ENCODE measurements around the gene MPV17L2.
A peak's percentile ranks its signal among the peaks of the same experiment; 100 is the strongest.
"Not testable (repeated sequence)": the region's sequence is repeated elsewhere in the genome, so short reads cannot be mapped to it uniquely, and the experiment has no call there.

The MPV17L2 gene

DNA sequence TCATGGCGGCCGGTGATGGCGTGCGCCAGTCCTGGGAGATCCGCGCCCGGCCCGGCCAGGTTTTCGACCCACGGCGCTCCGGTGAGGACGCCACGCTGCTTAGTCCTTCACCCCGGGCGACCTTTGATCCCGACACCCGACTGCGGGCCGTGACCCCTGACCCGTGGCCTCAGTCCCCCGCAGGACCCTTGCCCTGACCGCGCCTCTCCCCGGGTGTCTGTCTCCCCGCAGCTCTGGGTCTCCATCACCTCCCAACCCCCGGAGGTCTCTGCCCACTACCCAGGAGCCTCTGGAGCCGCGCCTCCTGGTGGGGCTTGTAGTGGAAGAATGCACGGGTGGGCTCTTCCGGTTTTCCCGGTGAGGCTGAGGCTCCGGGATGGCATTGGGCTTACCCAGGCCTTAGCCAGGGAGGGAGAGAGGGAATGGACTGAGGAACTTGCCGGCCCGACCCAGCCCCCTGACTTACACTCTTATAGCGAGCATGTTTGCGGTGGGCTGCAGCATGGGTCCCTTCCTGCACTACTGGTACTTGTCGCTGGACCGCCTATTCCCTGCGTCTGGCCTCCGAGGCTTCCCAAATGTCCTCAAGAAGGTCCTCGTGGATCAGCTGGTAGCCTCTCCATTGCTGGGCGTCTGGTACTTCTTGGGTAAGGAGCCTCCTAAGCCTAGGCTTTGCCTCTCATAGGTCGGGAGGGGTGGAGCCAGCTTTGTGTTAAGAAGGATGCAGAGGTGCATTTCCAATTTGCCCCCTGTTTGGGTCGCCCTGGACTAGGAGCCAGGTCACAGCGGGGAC lies 566 bp downstream of the MPV17L2 start:
- DNase-seq: no peak

DNA sequence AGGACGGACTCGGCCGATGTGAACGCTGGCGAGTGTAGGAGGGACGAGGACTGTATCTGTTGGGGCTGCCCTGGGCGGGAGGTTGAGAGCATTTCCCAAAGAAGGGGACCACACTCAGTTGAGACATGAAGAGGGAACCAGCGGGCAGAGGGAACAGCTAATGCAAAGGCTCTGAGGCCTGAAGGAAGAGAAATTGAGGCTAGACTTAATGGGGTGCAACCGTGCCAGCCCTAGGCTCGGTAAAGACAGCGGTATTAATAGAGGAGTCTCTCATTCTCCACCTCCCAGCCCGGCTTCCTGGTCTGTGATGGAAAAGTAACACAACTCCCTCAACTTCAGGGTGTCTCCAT lies 1.1 kb downstream of the MPV17L2 start:
- no peak for DNase-seq

DNA sequence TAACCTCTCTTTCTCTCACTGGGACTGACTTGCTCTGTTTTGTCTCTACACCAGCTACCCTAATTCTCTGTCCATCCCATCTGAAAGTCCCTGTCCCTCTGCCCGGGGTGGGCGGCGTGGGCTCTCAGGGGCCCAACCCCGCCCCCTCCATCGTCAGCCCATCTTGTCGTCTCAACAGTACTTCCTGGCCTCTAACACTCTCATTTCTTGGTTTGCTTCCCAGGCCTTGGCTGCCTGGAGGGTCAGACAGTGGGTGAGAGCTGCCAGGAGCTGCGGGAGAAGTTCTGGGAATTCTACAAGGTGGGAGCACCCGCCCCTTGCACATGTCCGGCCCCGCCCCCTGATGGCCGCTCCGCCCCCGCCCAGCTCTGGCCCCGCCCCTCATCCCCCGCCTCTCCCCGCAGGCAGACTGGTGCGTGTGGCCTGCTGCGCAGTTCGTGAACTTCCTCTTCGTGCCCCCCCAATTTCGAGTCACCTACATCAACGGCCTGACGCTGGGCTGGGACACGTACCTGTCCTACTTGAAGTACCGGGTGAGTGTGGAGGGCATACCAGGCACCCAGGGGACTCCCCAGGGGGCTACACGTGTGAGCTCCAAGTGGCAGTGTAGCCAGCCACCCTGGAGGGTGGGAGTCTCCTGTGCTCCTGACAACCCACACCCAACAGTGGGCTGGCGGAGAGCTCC lies 1.7 kb downstream of the MPV17L2 start:
- peak in 1 of 2 donors; percentile 21 for DNase-seq

DNA sequence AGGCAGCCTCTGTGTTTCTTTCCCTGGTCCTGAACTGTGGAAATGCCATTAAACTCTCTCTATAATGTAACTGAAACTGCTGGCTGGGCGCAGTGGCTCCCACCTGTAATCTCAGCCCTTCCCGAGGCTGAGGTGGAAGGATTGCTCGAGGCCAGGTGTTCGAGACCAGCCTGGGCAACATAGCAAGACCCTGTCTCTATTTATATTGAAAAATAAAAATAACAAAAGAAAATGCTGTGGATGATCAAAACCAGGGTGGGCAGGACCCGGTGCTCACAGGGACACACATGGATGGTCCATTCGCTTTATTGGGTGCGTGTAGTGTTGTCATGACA lies 3.5 kb downstream of the MPV17L2 start:
- no peak for DNase-seq

DNA sequence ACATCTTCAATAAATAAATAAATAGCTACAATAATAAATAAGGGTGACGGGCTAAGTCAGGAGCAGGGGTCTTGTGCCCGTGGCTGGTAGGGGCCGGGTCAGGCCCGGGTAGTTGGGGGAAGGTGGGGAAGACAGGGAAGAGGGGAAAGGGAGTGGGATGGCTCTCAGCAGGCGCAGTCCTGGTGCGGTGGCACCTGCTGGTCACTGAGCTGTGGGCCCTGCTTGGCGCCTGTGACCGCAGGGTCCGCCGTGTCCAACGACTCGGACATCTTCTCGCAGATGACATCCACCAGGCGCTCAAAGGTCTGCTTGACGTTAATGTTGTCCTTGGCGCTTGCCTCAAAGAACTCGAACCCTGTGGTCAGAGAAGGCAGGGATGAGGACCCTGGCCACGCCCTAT lies 4.3 kb downstream of the MPV17L2 start:
- DNase-seq: no peak

DNA sequence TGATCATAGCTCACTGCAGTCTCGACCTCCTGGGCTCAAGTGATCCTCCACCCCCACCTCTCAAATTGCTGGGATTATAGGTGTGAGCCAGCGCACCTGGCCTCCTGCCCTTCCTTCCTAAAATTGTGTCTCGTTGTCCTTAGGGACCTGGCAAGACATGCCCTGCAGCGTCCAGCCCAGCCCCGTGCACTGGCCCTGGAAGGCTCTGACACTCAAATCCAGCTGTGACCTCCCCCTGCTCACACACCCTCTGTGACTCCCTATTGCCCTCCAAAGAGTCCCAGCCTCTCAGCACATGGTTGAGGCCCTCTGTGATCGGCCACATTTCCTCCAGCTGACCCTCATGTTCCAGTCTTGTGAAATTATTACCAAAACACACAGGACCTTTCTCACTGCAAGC lies 4.9 kb downstream of the MPV17L2 start:
- no peak for DNase-seq

DNA sequence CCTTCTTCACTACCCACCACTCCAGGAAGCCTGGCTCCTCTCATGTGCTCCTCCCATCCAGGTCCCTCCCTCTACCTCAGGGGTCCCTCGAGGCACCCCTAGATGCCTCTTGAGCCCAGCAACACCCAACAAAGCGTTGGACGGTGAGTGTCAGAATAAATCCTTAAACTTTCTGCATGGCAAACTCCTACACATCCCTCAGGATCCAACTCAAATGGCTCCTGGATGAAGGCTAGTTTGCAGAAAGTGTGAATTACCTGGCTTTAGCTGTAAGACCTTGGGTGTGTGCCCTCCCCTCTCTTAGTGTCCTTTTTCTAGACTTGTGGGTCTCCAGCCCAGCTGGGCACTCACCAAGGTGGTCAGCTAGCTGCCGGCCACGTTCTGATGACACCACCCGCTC lies 5.4 kb downstream of the MPV17L2 start:
- DNase-seq: no peak

DNA sequence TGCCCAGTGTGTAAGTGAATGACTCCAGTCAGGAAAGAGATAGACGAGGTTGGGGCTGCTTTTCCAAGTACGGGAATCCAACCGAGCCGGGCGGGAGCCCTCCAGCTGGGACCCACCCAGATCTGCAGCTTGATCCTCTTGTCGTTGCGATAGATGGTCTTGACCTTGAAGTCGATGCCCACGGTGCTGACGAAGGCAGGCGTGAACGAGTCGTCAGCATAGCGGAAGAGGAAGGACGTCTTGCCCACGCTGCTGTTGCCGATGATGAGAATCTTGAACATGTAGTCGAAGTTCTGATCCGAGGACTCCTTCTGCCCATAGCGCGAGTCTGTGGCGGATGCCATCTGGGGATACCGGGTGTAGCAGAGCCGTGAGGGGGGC lies 9.4 kb downstream of the MPV17L2 start:
- DNase-seq: no peak

DNA sequence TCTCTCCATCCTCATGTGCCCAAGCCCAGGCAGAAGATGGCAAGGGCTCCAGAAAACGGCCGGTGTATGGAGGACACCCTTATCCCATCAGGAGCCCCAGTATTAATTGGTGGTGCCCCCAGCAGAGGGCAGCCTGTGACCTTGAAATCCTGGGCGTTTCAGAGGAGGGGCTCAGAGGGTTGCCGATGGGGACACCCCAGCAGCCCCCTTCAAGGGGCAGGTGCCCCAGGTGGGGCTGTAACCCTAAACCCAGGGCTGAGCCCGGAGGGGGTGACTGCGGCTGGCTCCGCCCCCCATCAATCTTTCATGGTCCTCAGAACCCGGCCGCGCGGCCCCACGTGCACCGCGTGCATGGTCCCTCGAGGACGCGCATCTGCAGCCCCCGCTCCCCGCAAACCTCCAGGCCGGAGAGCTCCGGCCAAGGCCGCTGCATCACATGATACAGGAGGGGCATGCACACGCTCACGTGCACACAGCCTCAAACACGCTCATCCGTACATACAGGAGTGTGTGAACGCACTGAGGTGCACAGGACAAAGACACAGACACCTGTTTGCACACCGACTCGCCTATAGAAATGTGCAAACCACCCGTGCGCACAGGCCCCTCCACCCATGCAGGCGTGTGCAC lies 9.9 kb downstream of the MPV17L2 start:
- DNase-seq: no peak

DNA sequence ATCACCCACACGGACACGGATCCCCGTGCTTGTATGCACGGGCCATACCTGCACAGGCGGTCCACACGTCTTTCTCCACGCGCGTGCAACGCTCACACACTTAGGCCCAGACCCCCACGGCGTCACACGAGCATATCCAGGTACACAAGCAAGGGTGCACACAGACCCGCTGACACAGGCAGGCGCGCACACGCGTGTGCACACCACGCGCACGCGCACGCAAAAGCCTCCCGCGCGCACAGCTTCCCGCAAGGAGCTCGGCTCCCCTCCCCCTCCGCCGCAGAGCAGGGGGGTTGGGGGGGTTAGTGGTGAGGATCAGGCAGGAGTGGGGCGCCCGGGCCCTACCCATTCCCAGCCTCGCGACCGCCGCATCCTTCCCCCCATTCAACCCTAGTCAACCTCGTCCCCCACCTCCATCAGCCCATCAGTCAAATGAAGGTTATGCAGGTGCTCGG lies 10.4 kb downstream of the MPV17L2 start:
- DNase-seq: peak in 1 of 2 donors; percentile 39

DNA sequence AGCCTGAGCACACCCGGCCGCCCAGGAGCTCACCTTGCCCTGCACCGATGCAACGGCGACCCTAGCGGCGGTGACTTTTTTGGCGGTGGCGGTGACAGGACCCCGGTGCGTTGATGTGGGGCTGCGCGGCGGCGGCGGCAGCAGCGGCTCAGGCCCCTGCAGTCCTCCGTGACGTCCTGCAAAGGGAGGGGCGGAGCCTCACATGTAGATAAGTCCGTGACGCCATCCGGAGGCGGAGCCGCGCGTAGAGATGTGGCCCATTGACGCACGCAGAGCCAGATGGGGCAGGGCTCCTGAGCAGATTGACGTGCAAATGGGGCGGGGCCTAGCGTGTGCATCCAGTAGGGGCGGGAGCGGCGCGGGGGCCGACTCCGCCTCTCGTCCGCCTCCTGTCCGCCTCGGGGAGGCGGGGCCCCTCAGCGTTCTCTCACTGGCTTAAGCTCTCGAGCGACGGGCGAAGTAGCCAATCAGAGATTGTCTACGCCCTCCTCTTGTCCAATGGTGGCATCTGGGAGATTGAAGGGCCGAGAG lies 10.9 kb downstream of the MPV17L2 start, which contains the start of gene RAB3A:
Gene RAB3A (minus strand): TSS at position 180 of the 531 bp plus-strand sequence. CDS start 1,302 bp downstream, outside the sequence.
- peak; percentile 99 for DNase-seq

DNA sequence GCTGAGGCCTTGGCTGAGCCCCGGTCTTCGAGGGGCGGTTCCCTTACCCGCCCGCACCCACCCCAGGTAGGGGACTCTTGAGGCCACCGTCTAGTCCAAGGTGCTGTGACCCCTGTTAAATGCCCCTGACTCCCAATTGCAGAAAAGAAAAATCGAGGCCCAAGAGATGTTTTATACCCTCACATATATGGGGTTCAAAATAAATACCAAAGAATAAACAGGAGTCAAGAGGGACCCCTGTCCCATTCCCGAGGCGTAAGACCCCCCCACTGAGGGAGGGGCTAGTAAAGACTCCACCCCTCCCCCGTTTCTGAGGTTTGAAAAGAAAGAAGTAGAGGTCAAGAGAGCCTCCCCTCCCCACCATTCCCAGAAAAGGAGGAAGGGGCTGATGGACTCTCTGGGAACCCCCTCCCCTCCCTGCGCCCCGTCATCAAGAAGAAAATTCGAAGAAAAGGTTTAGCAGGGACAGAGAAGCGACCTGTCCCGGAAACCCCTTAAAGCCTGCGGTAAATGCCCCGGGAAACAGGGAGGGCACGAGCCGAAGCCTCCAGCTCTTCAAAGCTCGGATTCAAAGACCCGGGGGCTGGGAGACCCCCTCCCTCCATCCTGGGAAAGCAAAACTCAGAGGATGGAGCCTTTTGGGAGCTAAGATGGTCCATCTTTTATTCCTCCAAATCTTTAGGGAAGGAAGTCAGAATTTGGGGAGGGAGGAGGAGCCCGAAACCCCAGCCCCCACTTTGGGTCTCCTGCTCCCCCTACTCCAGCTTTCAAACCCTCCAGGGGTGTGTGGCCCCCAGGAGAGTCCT lies 11.6 kb downstream of the MPV17L2 start:
- DNase-seq: peak; percentile 36 to 53

DNA sequence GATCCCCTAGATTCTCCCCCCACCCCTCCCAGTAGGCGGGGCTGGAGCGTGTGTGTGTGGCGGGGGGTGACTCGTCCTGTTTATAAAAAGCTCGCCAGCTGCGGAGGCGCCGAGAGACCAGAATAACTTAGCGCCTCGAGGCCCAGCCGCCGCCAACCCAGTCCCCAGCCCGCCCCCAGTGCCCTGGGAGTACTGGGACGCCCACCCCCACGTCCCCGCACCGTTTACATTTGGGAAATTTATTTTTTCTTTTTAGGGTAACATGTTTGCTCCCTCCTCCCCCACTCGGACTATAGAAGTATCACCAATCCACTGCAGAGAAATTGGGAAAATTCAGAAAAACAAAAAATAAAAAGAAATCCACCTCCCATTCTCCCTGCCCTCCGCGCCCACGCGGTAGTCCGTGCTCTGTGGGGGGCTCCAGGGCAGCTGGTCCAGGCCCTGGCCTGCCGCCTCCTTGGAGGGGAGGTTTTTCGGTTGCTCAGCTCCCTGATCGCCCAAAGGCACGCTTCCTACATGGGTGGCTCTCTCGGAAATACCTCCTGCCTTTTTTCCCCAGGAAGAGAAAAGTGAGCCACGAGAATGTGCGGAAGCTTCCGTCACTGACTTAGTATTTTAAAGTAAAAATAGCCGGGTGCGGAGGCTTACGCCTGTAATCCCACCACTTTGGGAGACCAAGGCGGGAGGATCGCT lies 12.3 kb downstream of the MPV17L2 start:
- DNase-seq: peak in 1 of 2 donors; percentile 53

DNA sequence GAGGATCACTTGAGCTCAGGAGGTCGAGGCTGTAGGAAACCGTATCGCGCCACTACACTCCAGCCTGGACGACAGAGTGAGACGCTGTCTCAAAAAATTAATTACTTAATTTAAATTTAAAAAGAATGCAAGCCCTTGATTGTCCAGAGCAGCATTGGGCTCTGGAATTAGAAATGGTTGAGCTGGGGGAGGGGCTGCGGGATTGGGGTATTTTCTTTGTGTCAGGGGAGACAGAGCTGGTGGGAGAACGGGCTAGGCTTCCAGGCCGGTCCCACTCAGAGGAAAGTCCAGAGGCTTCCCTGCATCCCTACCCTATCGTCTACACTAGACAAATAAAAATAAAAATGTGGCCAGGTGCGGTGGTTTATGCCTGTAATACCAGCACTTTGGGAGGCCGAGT lies 13.0 kb downstream of the MPV17L2 start:
- DNase-seq: no peak

DNA sequence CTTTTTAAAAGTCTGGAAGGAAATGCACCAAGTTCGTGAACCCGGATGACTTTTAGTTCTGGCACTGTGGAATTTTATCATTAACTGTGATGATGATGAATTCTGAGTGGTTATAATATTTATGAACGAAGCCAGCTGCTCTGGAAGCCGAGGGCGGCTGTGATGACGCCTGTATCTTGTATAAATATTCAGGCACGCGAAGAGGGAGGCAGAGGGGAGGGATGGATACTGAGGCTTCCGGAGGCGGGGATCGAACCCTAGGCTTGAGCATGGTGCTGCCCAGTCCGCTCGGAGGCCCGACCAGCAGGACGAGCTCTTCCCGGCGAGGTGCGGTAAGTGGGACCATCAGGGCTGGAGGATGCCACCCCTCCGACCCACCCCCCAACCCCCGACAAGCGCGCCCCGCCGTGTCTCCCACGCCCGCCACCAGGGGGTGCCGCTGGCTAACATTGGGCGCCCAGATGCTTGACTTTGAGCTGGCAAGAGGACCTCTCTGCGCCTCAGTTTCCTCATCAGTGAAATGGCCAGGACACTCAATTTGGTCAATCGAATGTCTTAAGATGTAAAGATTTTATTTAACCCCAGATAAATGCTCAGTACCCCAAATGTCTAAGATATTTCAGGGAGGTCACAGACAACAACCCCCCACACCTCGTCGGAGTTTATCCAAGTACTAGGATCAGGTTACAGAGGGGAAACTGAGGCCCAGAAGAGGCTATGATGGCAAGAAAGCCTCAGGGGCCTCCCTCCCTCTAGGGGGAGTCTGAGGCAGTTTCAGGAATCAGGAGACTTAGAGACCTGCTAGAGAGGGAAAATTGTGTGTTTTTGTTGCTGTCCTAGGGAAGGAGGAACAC lies 15.3 kb downstream of the MPV17L2 start:
- peak; percentile 57 to 66 for DNase-seq

DNA sequence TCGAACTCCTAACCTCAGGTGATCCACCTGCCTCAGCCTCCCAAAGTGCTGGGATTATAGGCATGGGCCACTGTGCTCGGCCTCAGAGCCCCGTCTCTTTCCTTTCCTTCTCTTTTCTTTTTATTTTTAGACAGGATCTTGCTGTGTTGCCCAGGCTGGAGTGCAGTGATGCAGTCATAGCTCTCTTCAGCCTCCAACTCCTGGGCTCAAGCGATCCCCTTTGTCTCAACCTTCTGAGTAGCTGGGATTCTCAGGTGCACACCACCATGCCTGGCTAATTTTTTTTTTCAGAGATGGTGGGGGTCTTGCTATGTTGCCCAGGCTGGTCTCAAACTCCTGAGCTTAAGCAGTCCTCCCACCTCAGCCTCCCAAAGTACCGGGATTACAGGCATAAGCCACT lies 16.9 kb downstream of the MPV17L2 start:
- DNase-seq: not testable (repeated sequence)

DNA sequence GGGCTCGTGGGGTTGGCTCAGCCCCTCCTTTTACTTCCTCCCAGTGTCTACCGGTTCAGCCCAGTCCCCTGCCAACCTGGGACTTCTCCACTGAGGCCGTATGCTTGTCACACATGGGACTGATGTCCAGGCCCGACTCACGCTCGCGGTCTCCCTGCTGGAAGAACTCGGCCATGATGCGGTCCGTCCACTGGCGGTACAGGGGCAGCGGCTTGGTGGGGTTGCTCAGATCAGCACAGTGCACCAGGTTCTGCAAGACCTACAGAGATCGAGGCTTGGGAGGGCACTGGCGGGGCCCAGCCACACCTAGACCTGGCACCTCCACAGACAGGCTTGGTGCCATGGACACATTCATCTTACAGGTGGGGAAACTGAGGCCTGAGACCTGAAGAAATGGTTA lies 18.7 kb downstream of the MPV17L2 start:
- DNase-seq: no peak

DNA sequence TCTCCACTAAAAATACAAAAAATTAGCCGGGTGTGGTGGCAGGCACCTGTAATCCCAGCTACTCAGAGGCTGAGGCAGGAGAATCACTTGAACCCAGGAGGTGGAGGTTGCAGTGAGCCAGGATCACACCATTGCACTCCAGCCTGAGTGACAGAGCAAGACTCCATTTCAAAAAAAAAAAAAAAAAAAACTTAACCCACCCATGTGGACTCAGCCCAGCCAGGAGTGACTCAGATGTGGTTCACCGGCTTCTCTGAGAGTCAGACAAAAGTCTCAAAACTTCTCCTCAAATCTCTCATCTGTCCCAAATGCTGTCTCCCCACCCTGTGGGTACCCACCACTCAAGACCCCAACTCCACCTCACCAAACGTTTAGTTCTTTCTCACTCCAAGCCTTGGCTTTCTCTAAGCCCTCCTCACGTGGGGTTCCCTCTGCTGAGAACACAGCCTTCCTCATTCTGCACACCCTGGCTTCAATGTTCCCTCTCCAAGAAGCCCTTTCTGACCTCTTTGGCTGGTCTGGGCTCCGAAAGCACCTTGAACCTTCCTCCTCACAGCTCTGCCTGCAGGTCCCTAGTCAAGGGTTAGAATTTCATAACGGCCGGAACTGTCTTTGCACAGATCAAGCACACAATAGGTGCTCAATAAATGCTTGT lies 21.9 kb downstream of the MPV17L2 start:
- no peak for DNase-seq

DNA sequence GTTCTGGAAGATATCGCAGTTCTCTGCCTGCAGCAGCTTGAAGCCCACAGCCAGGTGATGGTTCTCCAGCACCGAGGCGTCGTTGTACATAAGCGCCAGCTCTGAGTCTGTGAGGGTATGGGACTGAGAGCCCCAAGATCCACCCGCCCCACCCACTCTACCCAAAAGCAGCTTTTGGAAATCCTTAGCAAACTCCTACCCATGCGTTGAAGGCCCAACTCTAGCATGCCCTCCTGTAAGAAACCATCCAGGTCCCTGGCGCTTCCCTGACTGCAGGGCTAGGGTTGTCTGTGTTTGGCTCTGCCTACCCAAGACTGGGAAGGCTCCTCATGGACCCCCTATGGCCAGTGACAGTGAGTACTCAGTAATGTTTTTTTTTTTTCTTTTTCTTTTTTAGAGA lies 23.8 kb downstream of the MPV17L2 start:
- DNase-seq: no peak

DNA sequence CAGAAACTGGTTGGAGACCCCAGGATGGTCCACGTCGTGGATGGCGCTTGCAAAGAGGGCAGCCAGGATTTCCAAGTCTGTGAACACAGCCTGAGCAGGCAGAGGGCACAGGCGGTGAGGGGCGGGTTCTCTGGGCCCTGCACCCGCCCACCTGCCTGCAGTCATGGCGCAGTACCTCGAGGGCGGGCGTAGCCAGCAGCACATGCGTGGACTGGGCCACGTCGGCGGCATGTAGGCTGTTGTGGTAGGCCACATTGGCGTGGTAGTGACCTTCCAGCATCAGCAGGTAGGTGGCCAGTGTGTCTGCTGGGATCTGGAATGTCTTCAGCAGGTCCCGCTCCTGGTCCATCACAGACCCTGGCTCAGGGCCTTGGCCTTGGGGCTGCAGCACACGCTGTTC lies 25.1 kb downstream of the MPV17L2 start:
- DNase-seq: no peak

DNA sequence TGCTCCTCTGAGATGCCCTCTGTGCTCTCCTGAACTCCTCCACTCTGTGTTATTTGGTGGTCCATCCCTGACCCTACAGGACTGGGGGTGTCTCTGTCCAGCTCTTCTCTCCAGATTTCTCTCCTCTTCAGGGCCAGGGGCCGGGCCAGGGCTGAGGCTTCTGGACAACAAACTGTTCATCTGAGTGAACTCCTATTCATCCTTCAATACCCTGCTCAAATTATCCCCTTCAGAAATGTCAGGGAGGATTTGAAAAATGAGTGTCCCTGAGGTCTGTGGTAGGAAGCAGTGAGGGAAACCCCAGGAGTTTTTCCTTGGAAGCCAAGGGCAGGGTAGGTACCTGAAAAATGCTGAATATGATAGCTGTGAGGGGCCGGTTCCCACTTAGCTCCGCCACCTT lies 25.6 kb downstream of the MPV17L2 start:
- DNase-seq: no peak
